ENCODE measurements around the gene CD300LF. TPM values are rescaled to one million over a fixed set of nuclear protein-coding genes. Genes with fewer than 3 reads are reported as not detected.
A peak's percentile ranks its signal among the peaks of the same experiment; 100 is the strongest.

Gene CD300LF
- total and polyA plus RNA-seq, 10 of the 15 experiments (the other 5 are each of a cell fraction or from before 2014, with no cell fraction given): 0.15 TPM; not detected in 9

- no TSS peak for BruUV-seq (replicated peaks)
- ATAC-seq: peak; percentile 46
These were observed 24.8 kb upstream of the CD300LF start for GRCh38 chr17:74737299-74738050.

More at GRCh38 chr17:74737299-74738050, 24.8 kb upstream of the CD300LF start:
- Histone ChIP-seq H3K27me3 (replicated peaks in 1 of 2; ENCODE audit: control insufficient read depth in 2 of 2, insufficient read depth in 2 of 2, low read length in 1 of 2) (no peaks in the 10 kb centered on the region), H3K9me3 (replicated peaks; ENCODE audit: control insufficient read depth, insufficient read depth, low read length) (no peaks in the 10 kb centered on the region; the same call in 2 of the 3 replicates), H3K36me3 (ENCODE audit: control insufficient read depth in 2 of 2, insufficient read depth in 2 of 2, low read length in 1 of 2) (no peaks in the 10 kb centered on the region), H3K79me2 (ENCODE audit: control insufficient read depth, insufficient read depth, low read length) (no peaks in the 10 kb centered on the region), H3K4me3 (peak overlapping the region; percentile 69), H3K4me1 (ENCODE audit: control insufficient read depth, insufficient read depth, low read length) (peaks cover 39% of the 10 kb centered on the region), H2AFZ (ENCODE audit: control insufficient read depth, low read depth, low read length) (peak overlapping the region; percentile 74), H3K27ac (ENCODE audit: control insufficient read depth, insufficient read depth) (peak overlapping the region; percentile 47), H4K20me1 (ENCODE audit: control insufficient read depth, insufficient read depth) (no peaks in the 10 kb centered on the region), H3K4me2 (ENCODE audit: control insufficient read depth, insufficient read depth) (peak overlapping the region; percentile 99), H3K9ac (ENCODE audit: control insufficient read depth, insufficient read depth, low read length) (peak overlapping the region; percentile 67)
- intact Hi-C loops (cut with micrococcal nuclease; ENCODE audit: unreplicated experiment): loop anchor here (1.0 to 5.0 kb wide), 3 partner anchors 50 to 171 kb away; partner anchors contain the start of gene CD300H
- in situ Hi-C loops (cut with MboI): loop anchor here (5.0 kb wide), 1 partner anchor 80 kb away; no protein-coding TSS in a partner anchor
- TF ChIP-seq MLLT1 (IDR thresholded peaks at IDR 0.05): 0 out of 2 replicates have a peak, but pooled peaks have one; percentile 19
- 0 out of 2 replicates have a peak, but pooled peaks have one; percentile 20 for TF ChIP-seq YY1 (IDR thresholded peaks at IDR 0.05; ENCODE audit: low read depth, low read length)
- TF ChIP-seq POLR2AphosphoS2 (IDR thresholded peaks at IDR 0.05; ENCODE audit: low read depth, low read length): 0 out of 2 replicates have a peak, but pooled peaks have one; percentile 22
- no peak for TF ChIP-seq SRF (IDR thresholded peaks at IDR 0.05; ENCODE audit: low read depth in 2 of 2, low read length in 2 of 2)
- TF ChIP-seq RAD21 (IDR thresholded peaks at IDR 0.05; ENCODE audit: insufficient read depth, low read depth, low read length): peak; percentile 58
- TF ChIP-seq, protein P1, sequence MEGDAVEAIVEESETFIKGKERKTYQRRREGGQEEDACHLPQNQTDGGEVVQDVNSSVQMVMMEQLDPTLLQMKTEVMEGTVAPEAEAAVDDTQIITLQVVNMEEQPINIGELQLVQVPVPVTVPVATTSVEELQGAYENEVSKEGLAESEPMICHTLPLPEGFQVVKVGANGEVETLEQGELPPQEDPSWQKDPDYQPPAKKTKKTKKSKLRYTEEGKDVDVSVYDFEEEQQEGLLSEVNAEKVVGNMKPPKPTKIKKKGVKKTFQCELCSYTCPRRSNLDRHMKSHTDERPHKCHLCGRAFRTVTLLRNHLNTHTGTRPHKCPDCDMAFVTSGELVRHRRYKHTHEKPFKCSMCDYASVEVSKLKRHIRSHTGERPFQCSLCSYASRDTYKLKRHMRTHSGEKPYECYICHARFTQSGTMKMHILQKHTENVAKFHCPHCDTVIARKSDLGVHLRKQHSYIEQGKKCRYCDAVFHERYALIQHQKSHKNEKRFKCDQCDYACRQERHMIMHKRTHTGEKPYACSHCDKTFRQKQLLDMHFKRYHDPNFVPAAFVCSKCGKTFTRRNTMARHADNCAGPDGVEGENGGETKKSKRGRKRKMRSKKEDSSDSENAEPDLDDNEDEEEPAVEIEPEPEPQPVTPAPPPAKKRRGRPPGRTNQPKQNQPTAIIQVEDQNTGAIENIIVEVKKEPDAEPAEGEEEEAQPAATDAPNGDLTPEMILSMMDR (IDR thresholded peaks at IDR 0.05 in 2 of 3, conservative IDR thresholded peaks at IDR 0.05 in 1 of 3; ENCODE audit: control insufficient read depth in 2 of 3, extremely low read depth in 1 of 3, insufficient read depth in 1 of 3, low read depth in 3 of 3, low read length in 3 of 3): peak; percentile 61 to 64 (median 63)
- TF ChIP-seq RELA (IDR thresholded peaks at IDR 0.05; ENCODE audit: borderline replicate concordance, partially characterized antibody): no peak
- peak; percentile 69 for TF ChIP-seq SMC3 (IDR thresholded peaks at IDR 0.05; ENCODE audit: borderline replicate concordance, low read length)
- WGBS (ENCODE audit: insufficient coverage, insufficient replicate concordance, low lambda C conversion rate, missing lambda C conversion rate): 2% methylated on average over 37 of the region's 38 CpGs
- ChIA-PET CTCF (interaction anchor here (0.7 to 5.0 kb wide), 46 partner anchors 9 to 439 kb away, joined by 3 to 349 read pairs (median 5); partner anchors contain the start of genes CD300A, CD300H, FDXR and NAT9), POLR2A (interaction anchor here (0.6 to 4.1 kb wide), 15 partner anchors 9 to 560 kb away, joined by 3 to 37 read pairs (median 3); partner anchors contain the start of gene FDXR), SMC1A (ENCODE audit: uncharacterized antibody, unreplicated experiment) (interaction anchor here (0.6 to 5.4 kb wide), 20 partner anchors 9 to 204 kb away, joined by 3 to 152 read pairs (median 6); partner anchors contain the start of genes CD300H and NAT9), RAD21 (ENCODE audit: unreplicated experiment) (interaction anchor here (0.6 to 5.0 kb wide), 31 partner anchors 8 to 224 kb away, joined by 3 to 299 read pairs (median 6); partner anchors contain the start of genes CD300C, CD300H, FDXR and NAT9)
- FAIRE-seq (peak; percentile 13), DNase-seq (ENCODE audit: low read depth, low spot score) (no peak)
